Hepatic stellate cell (primary cell): ENCODE data around the gene NAE1.
"Not testable (repeated sequence)": the region's sequence is repeated elsewhere in the genome, so short reads cannot be mapped to it uniquely, and the experiment has no call there.

Experiments used
- DNase-seq: peaks from one replicate; pipeline ENCODE4 v3.0.0; 2011; ENCODE audit warnings: low spot score

NAE1 gene

GRCh38 chr16:66801320-66802105, 29.3 kb downstream of the NAE1 start, which contains the start of gene TERB1:
Gene TERB1 (minus strand): TSS chr16:66801584. CDS start chr16:66796798, 4,786 bp downstream.
- DNase-seq: no peak

DNA sequence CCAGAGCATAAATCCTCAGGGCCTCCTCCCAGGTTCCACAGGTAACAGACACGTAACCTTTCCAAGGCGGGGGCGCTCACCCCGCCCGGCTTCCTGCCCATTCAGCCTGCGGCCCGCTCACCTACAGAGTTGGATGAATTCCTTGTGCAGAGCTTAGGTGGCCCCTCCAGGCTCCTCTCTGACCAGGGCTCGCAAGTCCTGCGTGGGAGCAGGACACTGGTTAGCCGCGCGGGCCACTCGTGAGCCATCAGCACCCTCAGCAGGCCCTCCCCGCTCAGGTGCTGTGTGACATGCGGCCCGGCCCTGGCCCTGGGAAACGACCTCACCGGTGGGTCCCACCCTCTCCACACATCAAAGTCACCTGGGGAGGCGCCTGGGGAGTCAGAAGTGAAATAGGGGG, 29.9 kb downstream of the NAE1 start:
- DNase-seq: no peak

DNA sequence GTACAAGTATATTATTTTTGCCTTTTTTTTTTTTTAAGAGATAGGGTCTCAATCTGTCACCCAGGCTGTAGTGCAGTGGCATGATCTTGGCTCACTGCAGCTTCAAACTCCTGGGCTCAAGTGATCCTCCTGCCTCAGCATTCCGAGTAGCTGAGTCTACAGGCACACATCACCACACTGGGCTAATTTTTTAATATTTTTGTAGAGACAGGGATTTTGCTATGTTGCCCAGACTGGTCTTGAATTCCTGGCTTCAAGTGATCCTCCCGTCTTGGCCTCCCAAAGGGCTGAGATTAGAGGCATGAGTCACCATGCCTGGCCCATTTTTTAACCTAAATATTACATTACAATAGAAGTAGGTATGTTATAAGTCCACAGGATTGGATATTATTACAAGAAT, 32.6 kb downstream of the NAE1 start:
- DNase-seq: no peak

DNA sequence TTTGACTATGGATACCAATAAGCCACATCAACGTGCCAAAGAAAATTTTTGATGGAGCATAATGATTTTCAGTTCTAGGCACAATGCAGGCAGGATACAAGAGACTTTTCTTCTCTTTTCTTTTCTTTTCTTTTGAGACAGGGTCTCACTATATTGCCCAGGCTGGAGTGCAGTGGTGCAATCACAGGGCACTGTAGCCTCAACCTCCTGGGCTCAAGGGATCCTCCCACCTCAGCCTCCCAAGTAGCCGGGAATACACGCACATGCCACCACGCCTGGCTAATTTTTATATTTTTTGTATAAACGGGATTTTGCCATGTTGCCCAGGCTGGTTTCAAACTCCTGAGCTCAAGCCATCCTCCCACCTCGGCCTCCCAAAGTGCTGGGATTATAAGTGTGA, 36.8 kb downstream of the NAE1 start:
- not testable (repeated sequence) for DNase-seq

DNA sequence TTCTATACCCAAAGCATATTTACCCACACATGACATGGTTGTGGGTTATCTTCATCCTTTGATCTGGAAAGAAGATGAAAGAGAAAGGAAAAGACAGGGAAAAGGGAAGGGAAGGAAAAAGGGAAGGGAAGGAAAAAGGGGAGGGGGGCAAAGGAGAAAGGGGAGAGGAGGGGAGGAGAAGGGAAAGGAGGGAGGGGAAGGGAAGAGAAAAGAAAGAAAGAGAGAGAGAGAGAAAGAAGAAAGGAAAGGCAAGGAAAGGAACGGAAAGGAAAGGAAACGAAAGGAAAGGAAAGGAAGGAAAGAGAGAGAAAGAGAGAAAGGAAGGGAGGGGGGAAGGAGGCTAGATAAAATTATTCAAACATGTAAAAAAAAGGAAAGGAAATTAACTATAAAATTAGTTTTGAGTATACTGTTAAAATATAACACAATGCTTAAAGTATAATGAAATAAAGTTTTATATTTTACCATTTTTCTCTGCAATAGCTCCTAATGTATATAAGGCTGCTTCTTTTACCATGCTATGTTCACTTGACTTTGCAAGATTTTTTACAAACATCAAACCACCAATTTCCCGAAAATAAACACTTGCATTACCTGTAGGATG, 40.5 kb downstream of the NAE1 start:
- no peak for DNase-seq

GRCh38 chr16:66787427-66787826, 43.3 kb downstream of the NAE1 start:
- no peak for DNase-seq

DNA sequence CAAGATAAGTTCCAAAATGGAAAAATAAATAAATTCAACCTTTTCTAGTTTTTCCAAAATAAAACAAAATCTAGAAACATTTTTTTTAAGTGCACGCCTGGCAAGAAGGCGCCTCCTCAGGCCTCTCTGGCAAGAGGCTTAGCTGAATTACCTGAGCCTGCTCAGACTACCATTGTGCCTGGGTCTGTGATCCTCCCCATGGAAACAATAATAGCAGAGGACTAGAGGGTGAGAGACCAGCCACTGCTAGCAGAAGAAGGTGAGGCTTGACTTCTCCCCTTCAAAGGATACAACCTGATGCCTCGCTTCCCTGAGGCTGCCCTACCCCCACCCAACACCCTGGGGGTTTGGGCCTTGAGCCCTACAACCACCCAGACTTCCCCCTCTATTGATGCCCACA, 44.2 kb downstream of the NAE1 start:
- DNase-seq: no peak

GRCh38 chr16:66776457-66776856, 54.3 kb downstream of the NAE1 start:
- no peak for DNase-seq

DNA sequence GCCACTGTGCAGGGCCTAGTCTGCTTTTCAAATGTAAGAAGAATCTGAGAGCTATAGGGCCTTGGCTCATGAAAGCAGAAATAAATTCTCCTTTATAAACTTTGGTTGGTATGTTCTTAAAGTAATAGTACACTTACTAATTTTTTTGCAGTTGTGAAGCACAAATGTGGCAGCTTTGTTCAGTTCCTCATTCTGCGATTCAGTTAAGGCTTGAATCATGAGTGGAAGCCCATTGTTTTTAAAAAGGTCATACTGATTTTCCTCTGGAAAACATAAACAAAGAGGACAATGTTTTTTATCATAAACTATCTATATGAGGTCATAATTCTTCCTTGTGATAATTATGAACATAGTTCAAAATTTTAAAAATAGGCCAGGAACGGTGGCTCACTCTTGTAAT, 55.8 kb downstream of the NAE1 start:
- no peak for DNase-seq

DNA sequence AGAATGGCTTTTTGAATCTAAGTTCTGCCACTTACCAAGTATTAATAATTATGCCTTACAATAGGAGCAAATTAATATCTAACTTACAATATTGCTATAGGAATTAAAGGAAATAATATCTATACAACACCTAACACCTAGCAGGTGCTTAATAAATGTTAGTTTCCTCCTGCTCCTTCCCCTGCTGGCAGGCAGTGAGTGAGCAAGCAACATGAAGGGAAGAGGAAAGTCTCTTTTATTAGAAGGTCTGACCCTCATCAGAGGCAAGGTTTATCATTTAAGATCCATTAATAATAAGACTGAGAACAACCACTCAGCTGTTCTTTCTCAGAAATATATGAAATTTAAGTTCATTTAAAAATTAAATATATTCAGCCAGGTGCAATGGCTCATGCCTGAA, 72.7 kb downstream of the NAE1 start:
- DNase-seq: no peak

- no peak for DNase-seq
Observed at GRCh38 chr16:66754819-66755218, 76.0 kb downstream of the NAE1 start.

GRCh38 chr16:66754211-66754610, 76.6 kb downstream of the NAE1 start:
- no peak for DNase-seq

DNA sequence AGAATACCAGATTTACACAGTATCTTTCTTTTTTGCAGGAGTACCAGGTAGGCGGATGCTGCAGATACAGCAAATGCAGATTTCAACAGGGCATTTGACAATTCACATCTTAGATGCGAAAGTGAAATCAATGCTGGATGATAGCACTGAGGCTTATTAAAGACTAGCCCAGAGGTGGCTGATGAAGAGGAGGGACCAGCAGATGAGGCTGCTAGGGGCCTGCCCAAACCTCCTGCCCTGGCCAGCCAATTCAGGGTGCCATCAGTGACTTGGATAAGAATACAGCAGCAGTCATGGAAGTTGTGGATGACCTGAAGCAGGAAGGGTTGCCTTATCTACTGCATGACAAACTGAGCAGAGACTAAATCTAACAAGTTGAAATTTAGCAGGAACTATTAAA, 77.8 kb downstream of the NAE1 start:
- no peak for DNase-seq
